Keratinocyte (primary cell): ENCODE measurements around the gene GPX1.

Source experiments
- CTCF ChIP-seq, 3 experiments: IDR thresholded peaks in 1 of 3; conservative IDR thresholded peaks in 1 of 3; optimal IDR thresholded peaks in 1 of 3; 2 replicates in 2 of 3; 3 replicates in 1 of 3; pipeline versions ENCODE3 to v1.5.1; 2011; ENCODE audit warnings: low read length in 3 of 3, mild to moderate bottlenecking in 3 of 3, moderate library complexity in 2 of 3, control low read depth in 1 of 3, inconsistent platforms in 1 of 3; ENCODE audit not compliant: insufficient read depth in 2 of 3; ENCODE audit errors: extremely low read depth in 1 of 3
- EZH2 ChIP-seq: IDR thresholded peaks from one replicate; pipeline ENCODE4 v1.6.1; 2012; ENCODE audit warnings: inconsistent platforms, mild to moderate bottlenecking, low read length, moderate library complexity

GRCh38 chr3:49352890-49353421, 5.2 kb downstream of the GPX1 start:
- TF ChIP-seq CTCF (optimal IDR thresholded peaks at IDR 0.05 in 1 of 3, IDR thresholded peaks at IDR 0.05 in 1 of 3, conservative IDR thresholded peaks at IDR 0.05 in 1 of 3; ENCODE audit: extremely low read depth in 1 of 3, insufficient read depth in 2 of 3, low read length in 3 of 3) (no peak), EZH2 (no peak)
